ENCODE results near the gene SMIM5.

The SMIM5 gene

DNA sequence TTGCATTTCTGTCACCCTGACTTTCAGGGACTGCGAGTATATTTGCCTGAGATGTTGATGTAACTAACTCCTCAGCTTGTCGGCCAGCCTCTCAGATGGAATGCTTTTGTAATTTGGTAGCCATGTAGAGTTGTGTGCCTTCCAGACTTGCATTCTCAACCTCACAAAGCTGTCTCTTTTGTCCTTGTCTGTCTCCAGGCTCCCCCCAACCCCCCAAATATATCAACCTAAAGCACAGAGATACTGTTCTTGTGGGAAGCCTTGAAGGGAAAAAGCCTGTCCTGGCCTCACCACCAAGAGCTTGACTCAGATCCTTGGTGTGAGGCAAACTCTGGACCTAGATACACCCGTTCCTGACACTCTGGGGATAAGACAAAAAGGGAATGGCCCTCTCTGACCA, 52.3 kb downstream of the SMIM5 start:
- TF ChIP-seq, protein P1, sequence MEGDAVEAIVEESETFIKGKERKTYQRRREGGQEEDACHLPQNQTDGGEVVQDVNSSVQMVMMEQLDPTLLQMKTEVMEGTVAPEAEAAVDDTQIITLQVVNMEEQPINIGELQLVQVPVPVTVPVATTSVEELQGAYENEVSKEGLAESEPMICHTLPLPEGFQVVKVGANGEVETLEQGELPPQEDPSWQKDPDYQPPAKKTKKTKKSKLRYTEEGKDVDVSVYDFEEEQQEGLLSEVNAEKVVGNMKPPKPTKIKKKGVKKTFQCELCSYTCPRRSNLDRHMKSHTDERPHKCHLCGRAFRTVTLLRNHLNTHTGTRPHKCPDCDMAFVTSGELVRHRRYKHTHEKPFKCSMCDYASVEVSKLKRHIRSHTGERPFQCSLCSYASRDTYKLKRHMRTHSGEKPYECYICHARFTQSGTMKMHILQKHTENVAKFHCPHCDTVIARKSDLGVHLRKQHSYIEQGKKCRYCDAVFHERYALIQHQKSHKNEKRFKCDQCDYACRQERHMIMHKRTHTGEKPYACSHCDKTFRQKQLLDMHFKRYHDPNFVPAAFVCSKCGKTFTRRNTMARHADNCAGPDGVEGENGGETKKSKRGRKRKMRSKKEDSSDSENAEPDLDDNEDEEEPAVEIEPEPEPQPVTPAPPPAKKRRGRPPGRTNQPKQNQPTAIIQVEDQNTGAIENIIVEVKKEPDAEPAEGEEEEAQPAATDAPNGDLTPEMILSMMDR (conservative IDR thresholded peaks at IDR 0.05; ENCODE audit: low read depth, low read length), result no peak
- DNase-seq (ENCODE audit: low read depth), result peak; percentile 59
- no peak overlapping the region for H3K4me3 ChIP-seq (ENCODE audit: low read depth, low read length)

DNA sequence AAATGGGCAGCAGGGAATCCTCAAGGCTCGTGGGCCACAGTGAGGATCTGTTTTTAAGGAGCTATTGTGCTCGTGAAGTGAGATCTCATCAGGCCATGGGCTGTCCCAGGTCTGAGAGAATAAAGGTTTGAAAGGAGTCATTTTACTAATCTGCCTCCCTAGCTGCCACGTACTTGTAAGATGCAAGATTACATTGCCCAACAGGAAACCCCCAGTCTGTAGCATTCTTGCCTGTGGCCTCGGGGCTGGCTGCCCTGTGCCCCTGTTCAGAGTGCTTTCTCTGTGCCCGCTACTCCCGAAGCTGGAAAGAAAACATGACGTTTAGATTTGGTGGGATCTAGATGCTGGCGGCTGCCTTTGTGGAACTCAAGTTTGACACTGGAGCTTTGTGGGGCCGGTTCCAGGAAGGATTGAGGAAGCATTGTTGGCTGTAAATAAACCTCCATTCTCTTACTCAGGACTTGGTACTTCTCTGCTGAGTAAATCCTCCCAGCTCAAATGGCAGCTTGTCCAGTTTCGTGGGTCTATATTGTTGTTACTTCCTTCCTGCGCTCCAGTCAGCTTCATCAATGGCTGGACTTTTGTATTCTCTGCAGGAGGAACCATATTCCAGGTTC, 55.1 kb downstream of the SMIM5 start:
- TF ChIP-seq, protein P1 (conservative IDR thresholded peaks at IDR 0.05; ENCODE audit: low read depth, low read length), result no peak
- DNase-seq (ENCODE audit: low read depth), result peak; percentile 84
- no peak overlapping the region for H3K4me3 ChIP-seq (ENCODE audit: low read depth, low read length)

DNA sequence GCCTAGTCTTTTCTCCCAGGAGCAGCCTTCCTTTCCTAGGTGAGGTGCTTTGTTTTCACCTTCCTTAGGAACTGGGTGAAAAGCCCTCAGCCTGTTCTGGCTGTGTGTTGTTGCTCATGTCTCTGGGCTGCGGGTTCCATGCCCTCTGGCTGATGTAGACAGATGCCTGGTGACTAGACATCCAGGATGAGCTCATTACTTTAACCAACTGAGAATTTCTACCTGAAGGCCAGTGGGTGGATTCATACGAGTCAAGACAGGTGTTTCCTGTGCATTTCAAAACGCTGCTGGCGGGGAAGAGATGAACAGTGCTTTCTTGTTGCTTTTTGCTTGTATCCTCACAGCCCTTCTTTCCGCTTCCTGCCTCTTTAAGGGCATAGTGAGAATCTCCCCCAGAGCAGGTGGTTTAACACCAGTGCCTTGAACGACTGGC, 56.2 kb downstream of the SMIM5 start:
- DNase-seq (ENCODE audit: low read depth), result no peak
- H3K4me3 ChIP-seq (ENCODE audit: low read depth, low read length), result no peak overlapping the region
- TF ChIP-seq, protein P1 (conservative IDR thresholded peaks at IDR 0.05; ENCODE audit: low read depth, low read length), result no peak
